Fibroblast of lung (primary cell): ENCODE data around the gene CEP43. TPM values are rescaled to one million over a fixed set of nuclear protein-coding genes. Genes with fewer than 3 reads are reported as not detected.

Experiments
- DNase-seq, 2 donors: peaks; one replicate each; pipeline versions ENCODE4 v3.0.0 to v3.0.0-alpha.2; 2010; ENCODE audit warnings: low read depth in 2 of 2
- H2AFZ ChIP-seq: 2 replicates; pipeline ENCODE4 v1.5.1; 2012; ENCODE audit warnings: low read length, control low read depth, inconsistent platforms
- H3K27ac ChIP-seq: 2 replicates; pipeline ENCODE4 v1.5.1; 2011; ENCODE audit warnings: low read length, control low read depth; ENCODE audit not compliant: insufficient read depth
- H3K27me3 ChIP-seq: 2 replicates; pipeline ENCODE4 v1.5.1; 2011; ENCODE audit warnings: mild to moderate bottlenecking, low read length; ENCODE audit not compliant: control insufficient read depth, insufficient read depth
- H3K36me3 ChIP-seq: 2 replicates; pipeline ENCODE4 v1.5.1; 2011; ENCODE audit warnings: low read length; ENCODE audit not compliant: control insufficient read depth, insufficient read depth
- H3K4me1 ChIP-seq: 2 replicates; pipeline ENCODE4 v1.5.1; 2011; ENCODE audit warnings: low read length; ENCODE audit not compliant: control insufficient read depth, insufficient read depth; ENCODE audit errors: extremely low read depth
- H3K4me2 ChIP-seq: 2 replicates; pipeline ENCODE4 v1.5.1; 2011; ENCODE audit warnings: low read length, control low read depth; ENCODE audit not compliant: insufficient read depth; ENCODE audit errors: extremely low read depth
- H3K4me3 ChIP-seq, 4 experiments: fragments of 200-600 bp in 1 of 4; sonication (generic) in 1 of 4; replicated peaks in 1 of 4; 2 replicates each; pipeline ENCODE4 v1.5.1; 2011 to 2016; ENCODE audit warnings: low read length in 4 of 4, low read depth in 3 of 4, mild to moderate bottlenecking in 3 of 4, control low read depth in 2 of 4, inconsistent platforms in 1 of 4, mixed read lengths in 1 of 4; ENCODE audit not compliant: insufficient read depth in 1 of 4; ENCODE audit errors: control extremely low read depth in 1 of 4
- H3K79me2 ChIP-seq: 2 replicates; pipeline ENCODE4 v1.5.1; 2012; ENCODE audit warnings: mild to moderate bottlenecking, low read length, inconsistent platforms; ENCODE audit not compliant: control insufficient read depth, insufficient read depth
- H3K9ac ChIP-seq: 2 replicates; pipeline ENCODE4 v1.5.1; 2011; ENCODE audit warnings: mild to moderate bottlenecking, low read length, control low read depth; ENCODE audit not compliant: insufficient read depth
- H3K9me3 ChIP-seq: 2 replicates; pipeline ENCODE4 v1.5.1; 2012; ENCODE audit warnings: low read depth, low read length; ENCODE audit not compliant: control insufficient read depth, insufficient read depth
- H4K20me1 ChIP-seq: 2 replicates; pipeline ENCODE4 v1.5.1; 2011; ENCODE audit warnings: low read length; ENCODE audit not compliant: control insufficient read depth, insufficient read depth; ENCODE audit errors: extremely low read depth
- EZH2 ChIP-seq: IDR thresholded peaks from 2 replicates; pipeline ENCODE4 v1.5.1; 2012; ENCODE audit warnings: low read length, control low read depth, mild to moderate bottlenecking; ENCODE audit errors: missing control alignments
- polyA plus RNA-seq, 2 donors: library from polyadenylated mRNA; depleted of rRNA in 1 of 2; stranded (reverse) in 1 of 2; unstranded in 1 of 2; fragments of >200 nt; gene quantifications; 2 replicates each; pipeline ENCODE4 v1.2.1, GENCODE V29; 2011 to 2012; ENCODE audit warnings: missing spikeins in 1 of 2
- total RNA-seq: library from RNA; depleted of rRNA; stranded (reverse); fragments of >200 nt; gene quantifications from 2 replicates; pipeline ENCODE4 v1.2.1, GENCODE V29; 2014
- TF ChIP-seq, protein P1 (sequence below), 2 donors: IDR thresholded peaks in 1 of 2; conservative IDR thresholded peaks in 1 of 2; 1 replicate in 1 of 2; 2 replicates in 1 of 2; pipeline ENCODE4 v1.5.1; 2011 to 2012; ENCODE audit warnings: low read length in 2 of 2, control low read depth in 1 of 2, inconsistent platforms in 1 of 2, low read depth in 1 of 2, mild to moderate bottlenecking in 1 of 2

CEP43 gene
- total and polyA plus RNA-seq, 2 donors (not counting 1 experiment from before 2014, with no cell fraction given): 11.2 to 18.0 TPM

DNA sequence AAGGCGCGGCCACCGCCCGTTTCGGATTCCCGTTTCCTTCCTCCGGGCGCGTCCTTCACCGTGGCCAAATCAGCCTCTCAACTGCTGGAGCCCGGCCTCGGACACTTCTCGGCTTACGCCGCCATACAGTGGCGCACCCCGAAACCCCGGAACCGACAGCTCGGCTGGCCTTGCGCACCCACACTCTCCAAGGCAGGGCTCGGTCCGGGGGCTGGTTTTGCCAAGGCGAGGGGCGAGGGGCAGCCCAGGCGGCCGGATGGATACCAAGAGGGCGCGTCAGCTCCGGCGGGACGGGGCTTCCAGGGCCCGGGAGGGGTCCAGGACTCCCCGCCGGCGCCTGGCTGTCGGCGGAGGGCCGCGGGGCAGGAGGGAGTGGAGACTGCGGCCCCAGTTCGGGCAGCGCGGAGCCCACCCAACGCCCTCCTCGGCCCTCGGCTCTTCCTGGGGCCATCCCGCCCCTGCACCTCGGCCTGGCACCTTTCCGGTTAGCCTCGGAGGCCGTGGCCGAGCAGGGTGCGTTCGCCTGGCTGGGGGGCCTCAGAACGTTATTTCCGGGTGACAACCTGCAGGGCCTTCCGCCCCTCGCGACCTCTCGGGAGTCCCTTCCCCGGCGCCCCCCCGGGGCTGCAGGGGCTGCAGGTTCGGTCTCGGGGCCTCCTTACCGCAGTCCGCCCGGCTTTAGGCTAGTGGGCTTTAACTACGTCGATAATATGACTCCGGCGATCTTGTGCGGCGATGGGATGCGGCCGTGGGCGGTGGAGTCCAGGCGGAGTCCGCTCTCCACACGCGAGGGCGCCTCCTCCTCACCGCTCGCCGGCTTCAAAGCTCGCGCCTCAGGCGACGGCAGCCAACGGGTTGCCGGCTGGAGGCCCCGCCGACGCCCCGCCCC, 697 bp upstream of the CEP43 start:
- Histone ChIP-seq H3K79me2 (peaks cover 47% of the 10 kb centered on the region), H4K20me1 (no peaks in the 10 kb centered on the region), H2AFZ (peak overlapping the region; percentile 39), H3K36me3 (peaks cover 2% of the 10 kb centered on the region), H3K4me3 (peak overlapping the region; percentile 70 to 92 (median 82)), H3K4me1 (peaks cover 4% of the 10 kb centered on the region), H3K9ac (peak overlapping the region; percentile 67), H3K27ac (peak overlapping the region; percentile 35), H3K4me2 (peak overlapping the region; percentile 83), H3K9me3 (no peaks in the 10 kb centered on the region), H3K27me3 (no peaks in the 10 kb centered on the region)
- TF ChIP-seq, protein P1, sequence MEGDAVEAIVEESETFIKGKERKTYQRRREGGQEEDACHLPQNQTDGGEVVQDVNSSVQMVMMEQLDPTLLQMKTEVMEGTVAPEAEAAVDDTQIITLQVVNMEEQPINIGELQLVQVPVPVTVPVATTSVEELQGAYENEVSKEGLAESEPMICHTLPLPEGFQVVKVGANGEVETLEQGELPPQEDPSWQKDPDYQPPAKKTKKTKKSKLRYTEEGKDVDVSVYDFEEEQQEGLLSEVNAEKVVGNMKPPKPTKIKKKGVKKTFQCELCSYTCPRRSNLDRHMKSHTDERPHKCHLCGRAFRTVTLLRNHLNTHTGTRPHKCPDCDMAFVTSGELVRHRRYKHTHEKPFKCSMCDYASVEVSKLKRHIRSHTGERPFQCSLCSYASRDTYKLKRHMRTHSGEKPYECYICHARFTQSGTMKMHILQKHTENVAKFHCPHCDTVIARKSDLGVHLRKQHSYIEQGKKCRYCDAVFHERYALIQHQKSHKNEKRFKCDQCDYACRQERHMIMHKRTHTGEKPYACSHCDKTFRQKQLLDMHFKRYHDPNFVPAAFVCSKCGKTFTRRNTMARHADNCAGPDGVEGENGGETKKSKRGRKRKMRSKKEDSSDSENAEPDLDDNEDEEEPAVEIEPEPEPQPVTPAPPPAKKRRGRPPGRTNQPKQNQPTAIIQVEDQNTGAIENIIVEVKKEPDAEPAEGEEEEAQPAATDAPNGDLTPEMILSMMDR (conservative IDR thresholded peaks at IDR 0.05 in 1 of 2, IDR thresholded peaks at IDR 0.05 in 1 of 2; ENCODE audit: low read depth in 1 of 2, low read length in 2 of 2): no peak
- no peak for TF ChIP-seq EZH2
- DNase-seq: no peak

DNA sequence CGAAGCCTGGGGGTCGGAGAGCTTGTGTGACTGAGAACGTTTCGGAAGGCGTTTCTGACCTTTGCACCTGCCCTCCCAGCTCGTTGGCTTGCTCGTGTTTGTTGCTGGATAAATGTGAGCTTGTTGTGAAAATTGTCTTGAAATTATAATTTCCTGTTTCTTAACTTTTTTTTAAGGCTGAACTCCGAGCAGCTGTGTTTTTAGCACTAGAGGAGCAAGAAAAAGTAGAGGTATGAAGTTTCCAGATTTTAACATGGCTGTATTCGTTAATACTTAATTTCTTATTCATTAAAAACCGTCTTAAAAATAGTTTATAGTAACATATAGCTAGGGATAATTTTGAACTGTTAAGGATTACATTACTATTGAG, 672 bp downstream of the CEP43 start:
- H3K27ac ChIP-seq: peak overlapping the region; percentile 61

GRCh38 chr6:167000759-167001158, 1.6 kb downstream of the CEP43 start:
- Histone ChIP-seq H3K79me2 (peaks cover 43% of the 10 kb centered on the region), H2AFZ (no peak overlapping the region), H3K27ac (no peak overlapping the region), H3K4me2 (peak overlapping the region; percentile 39), H3K4me3 (peak overlapping the region in 2 of 4 experiments; percentile 77 to 87), H3K36me3 (peaks cover 2% of the 10 kb centered on the region), H4K20me1 (no peaks in the 10 kb centered on the region), H3K9me3 (no peaks in the 10 kb centered on the region), H3K27me3 (no peaks in the 10 kb centered on the region), H3K4me1 (peaks cover 4% of the 10 kb centered on the region), H3K9ac (no peak overlapping the region)
- TF ChIP-seq, protein P1 (conservative IDR thresholded peaks at IDR 0.05 in 1 of 2, IDR thresholded peaks at IDR 0.05 in 1 of 2; ENCODE audit: low read depth in 1 of 2, low read length in 2 of 2): no peak
- no peak for TF ChIP-seq EZH2
- DNase-seq: no peak

More for the DNA sequence above, 672 bp downstream of the CEP43 start:
- Histone ChIP-seq H3K4me1 (peaks cover 4% of the 10 kb centered on the region), H2AFZ (peak overlapping the region; percentile 74), H3K36me3 (peaks cover 2% of the 10 kb centered on the region), H4K20me1 (no peaks in the 10 kb centered on the region), H3K4me2 (peak overlapping the region; percentile 78), H3K9me3 (no peaks in the 10 kb centered on the region), H3K9ac (peak overlapping the region; percentile 62), H3K27me3 (no peaks in the 10 kb centered on the region), H3K4me3 (peak overlapping the region; percentile 77 to 87 (median 81)), H3K79me2 (peaks cover 44% of the 10 kb centered on the region)
- TF ChIP-seq EZH2: no peak
- TF ChIP-seq, protein P1 (conservative IDR thresholded peaks at IDR 0.05 in 1 of 2, IDR thresholded peaks at IDR 0.05 in 1 of 2; ENCODE audit: low read depth in 1 of 2, low read length in 2 of 2): no peak
- peak in 1 of 2 donors; percentile 5 for DNase-seq
